GM21576 (cell line): ENCODE results near the gene RNF14.

Experiments used
- ATAC-seq: cut with Tn5 transposase; IDR thresholded peaks from one replicate; pipeline ENCODE4 v1.9.1; 2021; ENCODE audit warnings: mild to moderate bottlenecking, moderate library complexity; ENCODE audit not compliant: unreplicated experiment

The RNF14 gene

DNA sequence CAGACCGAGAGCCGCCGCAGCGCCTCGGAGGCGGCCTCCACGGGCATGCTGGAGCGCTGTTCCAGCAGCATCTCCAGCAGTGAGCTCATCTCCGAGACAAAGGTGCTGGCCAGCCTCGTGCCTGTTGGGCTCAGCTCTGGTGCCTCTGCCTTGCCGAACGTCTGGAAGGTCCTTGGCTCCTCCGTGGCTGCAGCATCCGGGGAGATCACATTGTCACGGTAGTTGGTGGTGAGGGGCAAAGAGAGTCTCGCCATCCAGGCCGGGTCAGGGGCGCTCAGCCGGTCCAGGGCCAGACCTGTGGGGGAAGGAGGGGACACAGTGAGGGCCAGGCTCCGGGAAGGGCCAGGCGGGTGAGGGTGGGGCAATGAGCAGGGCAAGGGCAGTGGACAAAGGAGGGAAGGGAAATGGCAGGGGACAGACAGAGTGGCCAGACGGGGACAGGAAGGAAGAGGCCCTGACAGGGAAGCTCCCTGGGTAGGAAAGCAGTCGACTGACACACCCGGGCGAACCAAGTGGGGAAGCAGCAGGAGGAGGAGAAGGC lies 23.3 kb upstream of the RNF14 start:
- no peak for ATAC-seq

DNA sequence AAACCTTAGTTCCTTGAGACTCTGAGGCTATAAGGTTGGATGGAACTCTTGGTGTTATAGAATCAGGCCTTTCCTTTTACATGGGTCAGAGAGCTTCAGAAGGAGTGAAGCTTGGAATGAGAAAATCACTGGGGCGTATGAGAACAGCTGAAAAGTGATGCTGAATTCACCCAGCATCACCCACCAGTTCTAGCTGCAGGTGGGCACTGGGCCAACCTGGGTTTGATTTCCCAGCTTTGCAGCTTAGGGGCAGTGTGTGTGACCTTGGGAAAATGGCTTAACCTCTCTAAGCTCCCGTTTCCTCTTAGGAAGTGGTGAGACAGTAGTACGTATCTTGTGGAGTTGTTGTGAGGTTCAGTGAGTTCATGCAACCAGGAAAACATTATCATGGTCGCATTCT lies 21.6 kb upstream of the RNF14 start:
- no peak for ATAC-seq

DNA sequence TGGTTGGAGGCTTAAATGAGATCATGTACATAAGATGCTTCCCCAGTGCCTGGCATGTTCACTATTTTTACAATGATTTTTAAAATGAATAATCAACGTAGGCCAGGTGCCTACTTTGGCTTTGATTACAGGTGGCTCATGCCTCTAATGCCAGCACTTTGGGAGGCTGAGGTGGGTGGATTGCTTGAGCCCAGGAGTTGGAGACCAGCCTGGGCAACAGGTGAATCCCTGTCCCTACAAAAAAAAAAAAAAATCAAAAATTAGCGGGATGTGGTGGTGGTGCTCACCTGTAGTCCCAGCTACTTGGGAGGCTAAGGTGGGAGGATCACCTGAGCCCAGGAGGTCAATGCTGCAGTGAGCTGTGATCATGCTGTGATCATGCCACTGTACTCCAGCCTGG lies 20.1 kb upstream of the RNF14 start:
- no peak for ATAC-seq

DNA sequence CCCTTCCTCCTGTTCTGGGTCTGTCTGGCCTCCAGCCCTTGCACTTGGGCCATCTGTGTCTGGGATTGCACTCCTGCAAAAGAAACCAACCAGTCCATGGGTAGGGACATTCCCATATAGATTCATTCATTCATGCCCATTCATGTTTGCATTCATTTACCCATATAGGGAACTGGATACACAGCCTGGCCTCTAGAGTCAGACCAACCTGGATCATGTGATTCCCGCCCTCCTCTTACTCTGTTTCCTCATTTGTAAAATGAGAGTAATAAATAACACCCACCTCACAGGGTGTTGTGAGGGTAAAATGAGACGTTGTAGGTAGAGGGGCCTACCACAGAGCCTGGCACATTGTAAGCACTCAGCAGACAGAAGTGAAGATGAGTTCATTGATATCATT lies 19.4 kb upstream of the RNF14 start:
- no peak for ATAC-seq

DNA sequence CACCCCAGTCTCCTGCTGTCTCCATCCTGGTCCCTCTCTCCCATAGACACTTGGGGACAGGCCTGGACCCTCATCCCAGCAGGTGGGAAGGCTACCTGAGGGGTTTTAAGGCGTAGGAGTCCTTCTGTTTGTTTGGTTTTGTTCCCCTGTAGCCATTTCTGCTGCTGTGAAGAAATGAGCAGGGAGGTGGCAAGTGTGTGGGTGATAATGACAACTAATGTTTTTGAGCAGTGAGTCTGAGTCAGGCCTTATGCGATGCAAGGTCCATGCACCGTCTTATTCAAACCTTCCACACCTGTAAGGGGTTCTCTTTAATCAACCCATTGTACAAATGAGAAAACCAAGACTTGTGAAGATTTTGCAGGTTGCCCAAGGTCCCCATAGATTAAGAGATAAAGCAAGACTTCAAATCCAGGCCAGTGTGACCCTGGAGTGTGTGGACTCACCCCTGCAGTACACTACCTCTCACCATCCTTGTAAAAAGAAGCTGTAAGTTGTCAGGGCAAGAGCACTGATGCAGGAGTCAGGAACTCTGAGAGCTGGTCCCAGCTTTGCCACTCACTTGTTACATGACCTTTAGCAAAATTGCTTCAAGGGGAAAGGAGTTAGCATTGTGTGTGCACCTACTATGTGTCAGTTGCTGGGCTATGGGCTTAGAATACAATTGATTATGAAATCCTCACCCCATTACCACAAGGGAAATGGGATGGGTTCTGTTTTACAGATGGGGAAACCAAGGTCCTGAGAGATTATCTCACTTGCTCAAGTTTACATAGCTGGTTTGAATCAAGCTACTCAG lies 18.5 kb upstream of the RNF14 start:
- ATAC-seq: no peak

DNA sequence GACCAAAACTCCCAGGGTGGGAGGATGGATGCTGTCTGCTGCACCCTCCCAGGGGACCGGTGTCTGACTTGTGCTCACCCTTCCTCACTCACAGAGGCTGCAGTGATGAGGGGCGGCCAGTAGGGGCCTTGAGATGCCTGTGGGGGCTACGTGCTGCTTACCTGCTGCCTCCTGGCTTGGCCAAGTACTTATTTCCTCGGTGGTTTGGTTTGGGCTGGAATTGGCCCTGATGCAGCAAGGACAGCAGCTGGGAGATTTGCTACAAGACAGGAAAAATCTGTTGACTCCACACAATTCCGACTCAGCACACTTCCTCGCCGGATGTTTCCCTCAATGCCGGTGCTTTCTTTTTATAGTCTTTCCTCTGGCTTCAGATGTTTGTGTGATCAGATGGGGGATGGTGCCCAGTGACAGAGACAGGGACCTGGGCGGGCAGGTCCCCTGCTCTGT lies 17.5 kb upstream of the RNF14 start:
- peak; percentile 65 for ATAC-seq

DNA sequence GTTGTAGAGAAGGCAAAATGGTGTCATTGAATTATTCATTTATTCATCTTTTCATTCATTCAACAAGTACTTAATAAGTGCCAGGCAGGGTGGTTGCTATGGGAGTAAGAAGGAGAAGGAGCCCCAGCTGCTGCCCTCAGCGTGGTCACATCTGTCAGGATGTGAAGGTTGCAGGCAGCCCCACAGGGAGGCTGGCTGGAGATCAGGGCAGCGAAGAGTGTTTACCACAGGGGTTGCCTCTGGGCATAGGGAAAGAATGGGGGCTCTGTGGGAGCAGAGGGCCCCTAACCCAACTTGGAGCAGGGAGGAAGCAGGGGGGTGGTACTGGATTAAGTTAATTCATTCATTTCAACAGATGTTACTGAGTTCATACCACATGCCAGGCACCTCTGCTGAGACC lies 16.9 kb upstream of the RNF14 start:
- ATAC-seq: no peak

DNA sequence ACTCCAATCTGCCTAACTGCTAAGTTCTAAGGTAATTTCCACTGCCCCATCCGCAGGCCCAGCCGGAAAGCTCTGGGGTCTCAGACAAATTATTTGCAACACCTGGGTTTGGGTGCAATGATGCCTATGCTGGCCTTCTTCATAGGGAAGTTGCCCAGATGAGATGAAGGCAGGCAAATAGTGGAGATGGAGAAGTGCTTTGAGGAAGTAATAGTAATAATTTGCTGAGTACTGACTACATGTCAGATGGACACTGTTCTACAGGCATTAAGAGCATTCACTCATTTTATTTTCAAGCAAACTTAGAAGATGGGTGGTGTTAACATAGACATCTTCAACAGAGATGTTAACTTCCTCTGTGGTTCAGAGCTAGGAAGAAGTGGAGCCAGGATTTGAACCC lies 14.7 kb upstream of the RNF14 start:
- no peak for ATAC-seq

DNA sequence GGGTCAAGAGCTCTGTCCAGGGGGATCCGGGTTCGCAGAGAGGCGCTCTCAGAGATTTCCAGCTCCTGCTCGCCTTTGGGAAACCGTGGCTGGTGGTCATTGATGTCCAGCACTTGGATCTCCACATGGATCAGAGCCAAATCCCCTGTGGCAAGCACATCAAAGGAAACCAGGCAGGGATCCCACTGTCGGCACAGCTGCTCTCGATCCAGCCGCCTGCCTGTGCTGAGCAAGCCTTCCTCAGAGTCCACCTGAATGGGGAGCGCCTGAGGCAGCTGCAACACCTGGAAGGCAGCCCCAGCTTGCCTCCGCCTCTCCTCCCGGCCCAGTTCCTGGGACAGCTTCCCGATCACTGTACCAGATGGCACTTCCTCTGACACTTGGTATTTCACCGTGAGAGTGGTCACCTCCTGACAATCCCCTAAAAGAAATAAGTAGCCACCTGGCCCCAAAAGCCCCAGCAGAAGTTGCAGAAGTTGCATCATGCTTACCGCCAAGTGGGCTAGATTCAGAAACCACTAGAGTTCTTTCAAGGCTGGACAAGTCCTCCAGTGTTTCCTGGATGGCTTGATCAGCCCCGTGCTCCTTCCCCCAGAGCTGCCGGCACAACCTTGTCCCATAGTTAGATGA lies 11.4 kb upstream of the RNF14 start:
- no peak for ATAC-seq

DNA sequence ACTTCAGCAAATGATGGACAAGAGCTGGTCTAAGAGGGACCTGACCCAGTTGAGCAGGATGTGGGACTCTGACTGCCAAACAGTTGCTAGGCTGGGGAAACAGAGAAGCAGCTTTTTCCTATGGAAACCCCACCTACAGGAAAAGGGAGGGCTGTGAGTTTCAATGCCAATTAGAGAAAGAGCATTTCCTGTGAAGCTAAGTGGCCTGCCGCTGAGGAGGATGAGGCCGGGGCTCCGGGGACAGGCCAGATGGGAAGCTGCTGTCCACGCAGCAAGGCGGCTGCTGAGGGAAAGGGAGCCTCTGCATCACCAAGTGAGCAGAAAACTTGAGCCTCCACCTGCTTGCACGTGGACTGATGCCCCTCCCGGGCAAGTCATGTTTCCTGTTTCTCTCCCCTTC lies 10.8 kb upstream of the RNF14 start, which contains the start of gene PCDH12:
Gene PCDH12, minus strand, starts transcription at position 90 of the 400 bp plus-strand sequence. CDS start 351 bp downstream, outside the sequence.
- no peak for ATAC-seq

DNA sequence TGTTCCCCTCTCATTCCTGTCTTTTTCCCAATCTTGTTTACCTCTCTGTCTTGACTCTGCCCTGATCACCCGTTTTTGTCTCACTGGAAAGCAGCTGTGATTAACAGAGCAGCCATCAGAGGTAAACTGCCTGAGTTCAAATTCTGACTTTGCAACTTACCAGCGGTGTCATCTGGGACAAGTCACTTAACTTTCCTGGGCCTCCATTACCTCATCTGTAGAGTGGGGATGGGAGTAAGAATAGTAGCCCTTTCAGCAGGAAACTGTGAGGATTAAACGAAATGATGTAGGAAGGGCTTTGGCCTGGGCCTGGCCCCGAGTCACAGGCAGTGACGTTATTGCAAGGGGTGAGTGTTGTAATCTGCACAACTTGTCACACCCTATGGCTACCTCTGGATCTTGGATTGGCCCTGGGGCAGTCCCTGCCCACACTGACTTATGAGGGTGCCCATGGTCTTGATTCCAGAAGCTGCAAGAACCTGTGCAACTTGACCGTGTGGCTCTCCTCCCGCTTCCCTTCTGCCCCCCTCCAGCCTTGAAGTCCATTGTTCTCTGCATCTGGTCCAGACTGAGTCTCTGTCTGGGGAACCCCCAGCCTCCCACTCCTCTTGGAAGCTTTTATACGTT lies 10.2 kb upstream of the RNF14 start:
- ATAC-seq: no peak

DNA sequence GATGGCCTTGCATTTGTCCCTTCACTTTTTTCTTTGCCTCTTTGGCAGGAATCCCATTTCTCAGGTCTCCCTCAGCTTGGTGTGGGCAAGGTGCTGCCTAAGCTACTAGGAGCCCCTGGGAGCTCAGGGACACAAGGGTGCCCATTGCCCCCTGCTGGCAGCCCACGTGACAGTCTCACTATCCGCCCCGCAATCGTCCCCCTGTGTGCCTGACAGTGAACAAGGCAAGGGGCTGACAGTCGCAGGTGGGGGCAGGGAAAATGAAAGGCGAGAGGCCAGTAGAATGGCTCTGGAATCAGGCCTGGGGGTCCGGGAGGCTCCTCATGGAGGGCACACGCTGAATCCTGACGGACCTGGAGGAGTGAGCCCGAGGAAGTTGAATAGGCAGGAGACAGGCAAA lies 8.9 kb upstream of the RNF14 start:
- ATAC-seq: no peak

DNA sequence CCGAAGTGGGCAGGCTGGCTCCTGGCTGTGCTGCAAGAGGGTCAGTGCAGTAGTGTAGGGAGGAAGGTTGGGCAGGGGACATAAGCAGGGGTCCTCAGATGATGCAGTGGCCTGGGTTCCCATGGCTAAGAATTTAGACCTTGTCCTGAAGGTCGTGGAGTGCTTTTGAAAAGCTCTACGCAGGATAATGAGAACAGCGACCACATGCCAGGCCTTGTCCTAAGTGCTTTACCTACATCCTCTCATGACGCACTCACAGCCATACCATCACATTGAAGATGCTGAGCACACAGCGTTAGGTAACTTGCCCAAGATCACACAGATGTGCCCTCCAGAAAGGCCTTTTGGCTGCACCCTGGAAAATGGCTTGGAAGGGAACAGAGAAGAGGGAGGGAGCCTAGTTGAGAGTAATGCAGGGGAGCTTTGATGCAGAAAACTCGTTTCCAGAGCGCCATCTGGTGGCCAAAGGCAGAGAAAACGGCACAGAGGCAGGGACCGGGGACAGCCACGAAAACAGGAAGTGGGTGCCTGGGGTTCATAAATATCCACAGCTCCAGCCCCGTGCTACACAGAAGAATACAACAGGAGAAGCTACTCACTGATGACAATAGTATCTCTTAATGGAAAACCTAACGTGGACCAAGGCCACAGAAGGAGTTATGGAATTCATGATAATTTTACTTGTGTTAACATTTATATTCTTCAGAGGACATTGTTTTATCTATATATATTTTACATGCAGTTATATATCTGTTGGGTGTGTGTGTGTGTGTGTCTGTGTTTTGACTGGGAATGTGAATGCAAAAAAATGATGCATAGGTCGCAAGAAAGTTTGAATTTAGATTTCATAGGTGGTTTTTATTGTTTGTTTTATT lies 8.2 kb upstream of the RNF14 start:
- ATAC-seq: peak; percentile 94

DNA sequence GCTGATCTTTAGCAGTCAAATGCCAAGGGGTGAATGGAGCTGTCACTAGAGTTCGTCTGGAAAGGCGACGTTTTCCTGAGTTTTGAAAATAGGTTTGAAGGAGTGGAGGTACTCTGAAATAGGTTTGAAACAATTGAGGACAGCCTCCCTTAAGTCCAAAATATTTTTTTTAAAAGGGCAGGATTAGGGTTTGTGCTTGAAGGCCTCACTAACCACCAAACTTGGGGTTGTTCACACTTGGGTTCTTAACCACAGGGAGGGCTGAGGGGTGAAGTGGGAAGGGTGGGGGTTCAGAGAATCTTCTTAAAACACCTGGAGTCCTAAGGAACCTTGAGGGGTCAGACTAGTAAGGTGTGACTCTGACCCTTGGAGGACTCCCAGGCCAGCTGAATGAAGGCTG lies 7.4 kb upstream of the RNF14 start:
- ATAC-seq: no peak

DNA sequence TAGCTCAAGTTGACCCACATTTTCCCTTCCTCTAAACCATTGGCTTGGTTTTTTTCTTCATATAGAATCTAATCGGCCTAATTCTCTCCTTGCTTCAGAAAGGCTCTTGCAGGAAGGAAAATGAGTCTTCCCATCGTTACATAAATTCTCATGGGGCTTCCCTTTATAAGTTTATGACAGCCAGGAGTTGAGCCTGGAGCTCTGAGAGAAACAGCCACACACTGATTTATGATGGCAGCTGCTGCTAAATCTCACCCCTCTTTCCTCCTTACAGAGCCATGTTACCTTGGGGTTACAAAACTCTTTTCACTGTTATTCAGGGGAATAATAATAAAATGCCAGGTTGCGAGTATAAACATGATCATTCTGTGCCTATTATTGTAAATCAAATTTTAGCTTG lies 5.2 kb upstream of the RNF14 start:
- no peak for ATAC-seq

DNA sequence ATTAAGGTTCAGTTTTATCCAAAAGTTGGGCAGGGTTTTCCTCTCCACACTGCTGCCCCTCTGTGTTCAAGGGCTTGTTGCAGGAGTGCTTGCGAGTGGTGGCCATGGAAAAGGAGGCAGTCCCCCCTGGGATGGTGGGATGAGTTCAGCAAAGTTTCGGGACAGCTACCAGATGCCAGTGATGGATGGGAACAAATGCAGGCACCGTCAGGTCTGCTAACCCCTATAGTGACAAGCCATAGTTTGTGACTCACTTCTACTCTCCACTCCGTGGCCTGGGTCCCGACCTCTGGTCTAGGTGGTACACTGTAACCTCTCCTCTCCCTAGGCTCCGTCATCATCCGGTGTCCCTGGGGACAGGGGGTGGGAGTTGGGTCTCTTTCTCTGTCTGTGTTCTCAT lies 3.8 kb upstream of the RNF14 start:
- no peak for ATAC-seq

DNA sequence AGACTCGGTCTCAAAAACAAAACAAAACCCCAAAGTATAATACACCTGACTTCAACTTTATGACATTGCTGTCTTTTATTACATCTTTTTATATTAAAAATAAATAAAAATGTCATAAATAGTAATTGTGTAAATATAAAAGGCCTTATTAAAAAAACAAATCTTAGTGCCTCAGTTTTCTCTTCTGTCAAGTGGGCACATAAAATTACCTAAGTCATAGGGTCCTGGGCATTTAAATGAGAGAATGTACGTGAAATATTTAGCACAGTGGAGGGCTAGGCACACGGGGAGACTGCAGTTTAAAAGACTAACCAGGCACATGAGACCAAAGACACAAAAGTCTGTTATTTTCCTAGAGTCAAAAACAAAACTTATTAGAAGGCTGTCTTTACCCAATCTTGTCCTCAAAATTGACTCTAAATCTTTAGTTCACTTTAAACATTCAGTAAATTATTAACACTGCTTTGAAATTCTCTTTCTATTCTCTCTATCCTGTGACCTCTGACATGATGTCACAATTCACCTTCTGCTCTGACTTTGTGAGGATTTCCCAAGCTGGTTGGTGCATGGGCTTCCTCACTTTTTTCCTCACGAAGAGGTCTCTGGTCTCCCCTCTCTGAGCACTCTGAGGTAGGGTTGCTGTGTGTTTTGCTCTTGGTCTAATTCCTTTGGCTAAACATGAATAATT lies 2.5 kb upstream of the RNF14 start:
- no peak for ATAC-seq

DNA sequence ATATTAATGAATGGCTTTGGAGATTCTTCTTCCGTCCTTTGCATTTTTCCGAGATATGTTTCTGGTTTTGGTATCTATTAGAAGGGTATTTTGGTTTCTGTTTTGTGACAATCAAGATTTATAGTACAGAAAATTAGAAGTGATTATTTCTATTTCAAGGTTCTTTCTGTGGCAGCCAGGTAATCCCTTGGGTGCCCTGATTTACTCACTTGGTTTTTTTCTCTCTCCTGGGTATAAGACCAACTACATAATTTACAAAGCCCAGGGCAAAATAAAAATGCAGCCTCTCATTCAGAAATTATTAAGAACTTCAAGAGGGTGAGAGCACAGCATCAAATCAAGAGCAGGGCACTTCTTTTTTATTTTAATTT lies 2.0 kb upstream of the RNF14 start:
- no peak for ATAC-seq

DNA sequence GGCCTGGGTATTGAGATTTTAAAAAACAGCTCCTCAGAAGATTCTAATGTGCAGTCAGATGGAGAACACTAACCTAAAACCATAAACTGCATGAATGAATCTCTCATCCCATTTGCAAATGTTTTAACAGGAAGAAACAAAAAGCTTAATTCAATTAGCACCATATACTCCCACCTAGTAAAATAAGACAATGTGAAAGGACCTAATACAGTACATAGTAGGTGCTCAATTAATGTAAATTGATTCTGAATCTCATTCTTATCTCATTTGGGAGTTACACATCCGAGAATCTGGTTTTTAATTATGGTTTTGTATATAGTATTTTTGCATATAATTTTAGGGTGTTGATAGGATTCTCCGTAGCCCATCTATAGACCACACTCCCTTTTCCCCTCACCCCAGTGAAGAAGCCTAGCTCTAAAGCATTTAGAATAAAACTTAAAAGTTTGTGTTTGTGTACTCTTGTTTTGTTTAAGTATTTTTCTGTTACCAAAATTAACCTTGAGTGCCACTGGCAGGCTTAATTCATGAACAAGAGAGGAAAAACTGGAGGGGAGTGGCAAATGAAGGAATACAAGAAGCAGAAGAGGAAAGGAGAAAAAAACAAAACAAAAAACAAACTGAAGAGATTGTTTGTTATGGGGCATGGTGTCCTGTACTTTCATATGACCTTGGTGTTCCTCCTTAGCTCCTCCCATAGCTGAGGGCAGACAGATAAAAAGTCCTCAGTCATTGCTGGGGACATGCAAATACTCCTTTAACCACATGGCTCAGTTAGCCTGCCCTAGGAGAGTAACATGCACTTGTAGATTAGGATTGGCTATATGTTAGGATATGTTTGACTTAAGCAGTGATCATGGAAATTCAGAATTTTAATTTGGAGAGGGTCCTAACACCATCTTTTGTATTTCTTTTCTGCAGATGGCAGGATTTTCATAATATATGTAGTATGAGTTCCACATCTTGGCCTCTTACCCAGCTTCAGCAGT lies 1.2 kb downstream of the RNF14 start:
- ATAC-seq: peak; percentile 66
